Measurements from ENCODE around the gene CCDC127.
"Not testable (repeated sequence)": the region's sequence is repeated elsewhere in the genome, so short reads cannot be mapped to it uniquely, and the experiment has no call there.

The CCDC127 gene

DNA sequence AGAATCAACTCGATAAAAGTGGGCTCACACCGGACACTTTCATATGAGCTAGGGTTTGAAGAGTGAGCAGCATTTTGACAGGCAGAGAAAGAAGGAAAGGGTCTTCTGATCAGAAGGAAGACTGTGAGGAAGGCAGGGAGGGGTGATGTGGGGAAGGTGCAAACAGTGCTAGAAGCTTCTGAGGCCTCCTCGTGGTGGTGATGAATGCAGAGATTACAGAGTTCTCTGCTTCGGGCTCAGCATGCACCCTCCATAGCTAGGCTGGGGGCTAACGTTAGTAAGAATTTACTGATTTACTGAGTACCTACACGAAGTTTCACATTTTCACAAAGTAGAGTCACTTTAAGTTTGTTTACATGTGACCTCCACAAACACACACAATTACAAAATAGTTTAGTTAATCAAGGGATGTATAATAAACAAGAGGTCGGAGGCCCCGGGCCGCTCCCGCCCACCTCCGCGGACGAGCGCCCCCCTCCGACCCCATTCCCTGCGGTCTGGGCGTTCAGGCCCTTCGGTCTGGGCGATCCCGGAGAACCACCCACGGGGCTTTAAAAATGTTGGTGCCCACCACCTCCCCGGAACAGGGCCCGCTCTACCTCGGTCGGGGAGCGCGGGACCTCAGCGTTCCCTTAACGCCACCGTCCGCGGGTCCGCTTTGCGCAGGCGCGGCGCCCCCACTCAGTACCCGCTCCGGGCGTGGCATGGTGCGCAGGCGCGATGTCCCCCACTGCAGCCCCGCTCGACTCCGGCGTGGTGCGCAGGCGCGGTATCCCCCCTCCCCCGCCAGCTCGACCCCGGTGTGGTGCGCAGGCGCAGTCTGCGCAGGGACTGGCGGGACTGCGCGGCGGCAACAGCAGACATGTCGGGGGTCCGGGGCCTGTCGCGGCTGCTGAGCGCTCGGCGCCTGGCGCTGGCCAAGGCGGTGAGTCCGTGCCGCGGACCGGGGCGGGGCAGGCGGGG lies at the start of gene CCDC127, which contains the start of gene SDHA:
Gene CCDC127 (minus strand): TSS at position 660 of the 963 bp plus-strand sequence. CDS start 1,304 bp downstream, outside the sequence.
Gene SDHA (plus strand): TSS at position 827 of the 963 bp plus-strand sequence. CDS start 36 bp downstream, at position 863.
- DNase-seq: peak; percentile 97

DNA sequence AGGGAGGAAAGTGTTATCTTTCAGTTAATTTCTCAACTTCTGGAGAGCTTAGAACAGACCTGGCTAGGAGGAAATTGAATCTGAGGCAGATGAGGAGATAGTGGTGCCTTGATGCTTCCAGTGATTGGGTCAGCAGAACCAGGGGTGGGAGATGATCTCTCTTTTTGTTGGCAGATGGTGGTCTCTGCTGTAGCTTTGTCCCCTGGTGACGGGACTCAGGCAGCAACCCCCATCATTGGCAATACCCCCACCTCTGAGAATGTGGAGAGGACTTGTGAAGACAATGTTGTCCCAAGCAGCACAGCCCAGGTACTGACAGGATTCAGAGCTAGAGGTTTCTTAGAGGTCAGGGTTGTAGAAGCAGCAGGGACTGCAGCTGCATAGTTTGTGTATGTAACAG lies 49.8 kb upstream of the CCDC127 start:
- no peak for DNase-seq

DNA sequence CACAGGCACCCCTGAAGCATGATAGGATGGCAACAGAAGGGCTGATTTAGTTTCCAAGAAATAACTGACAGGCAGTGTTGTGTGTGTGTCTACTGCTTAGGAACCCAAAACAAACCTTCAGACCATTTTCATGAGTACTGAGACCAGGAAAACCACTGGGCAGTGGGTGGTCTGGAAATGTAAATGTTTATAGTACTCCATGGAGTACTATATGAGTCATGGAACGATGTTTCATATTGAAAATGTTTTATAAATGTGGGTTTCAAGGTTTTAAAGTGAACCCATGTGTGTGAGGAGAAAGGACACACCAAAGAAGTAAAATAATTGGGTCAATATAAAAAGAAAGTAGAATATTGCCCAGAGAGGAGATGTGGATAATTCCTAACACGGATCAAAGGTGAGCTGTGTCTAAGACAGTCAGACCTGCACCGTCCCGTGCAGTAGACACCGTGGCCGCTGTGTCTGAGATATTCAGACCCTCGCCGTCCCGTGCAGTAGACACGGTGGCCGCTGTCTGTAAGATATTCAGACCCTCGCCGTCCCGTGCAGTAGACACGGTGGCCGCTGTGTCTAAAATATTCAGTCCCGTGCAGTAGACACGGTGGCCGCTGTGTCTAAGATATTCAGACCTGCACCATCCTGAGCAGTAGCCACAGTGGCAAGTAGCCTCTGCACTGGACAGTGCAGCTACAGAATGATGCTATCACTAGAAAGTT lies 48.5 kb upstream of the CCDC127 start:
- DNase-seq: not testable (repeated sequence)

GRCh38 chr5:264338-264737 lies 46.4 kb upstream of the CCDC127 start:
- no peak for DNase-seq

DNA sequence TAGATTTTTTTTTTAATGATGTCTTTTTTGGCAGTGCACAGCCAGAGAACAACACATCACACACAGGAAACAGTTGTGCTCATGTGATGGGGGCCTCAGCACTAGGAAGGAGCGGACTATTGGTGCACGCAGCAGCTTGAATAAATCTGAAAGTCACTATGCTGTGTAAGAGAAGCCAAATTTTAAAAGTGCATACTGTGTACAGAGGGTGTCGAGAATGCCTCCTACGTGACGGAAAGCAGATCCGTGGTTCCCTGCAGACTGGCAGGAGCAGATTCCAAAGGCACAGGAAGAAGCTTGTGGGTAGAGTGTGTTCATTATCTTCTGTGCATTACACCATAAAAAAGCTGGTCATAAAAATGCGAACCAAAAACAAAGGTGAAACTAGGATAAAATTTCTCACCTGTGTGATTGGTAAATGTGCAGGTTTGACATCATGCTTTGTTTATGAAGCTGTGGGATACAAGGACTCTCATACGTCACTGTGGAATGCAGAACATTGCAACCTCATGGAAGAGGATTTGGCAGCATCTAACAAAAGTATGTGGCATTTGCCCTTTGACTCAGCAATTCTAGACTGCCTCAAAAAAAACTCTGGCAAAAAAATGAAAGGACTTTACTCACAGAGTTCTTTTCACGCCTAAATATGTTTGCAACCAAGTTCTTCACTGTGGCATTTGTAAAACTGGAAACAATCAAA lies 45.5 kb upstream of the CCDC127 start:
- not testable (repeated sequence) for DNase-seq

DNA sequence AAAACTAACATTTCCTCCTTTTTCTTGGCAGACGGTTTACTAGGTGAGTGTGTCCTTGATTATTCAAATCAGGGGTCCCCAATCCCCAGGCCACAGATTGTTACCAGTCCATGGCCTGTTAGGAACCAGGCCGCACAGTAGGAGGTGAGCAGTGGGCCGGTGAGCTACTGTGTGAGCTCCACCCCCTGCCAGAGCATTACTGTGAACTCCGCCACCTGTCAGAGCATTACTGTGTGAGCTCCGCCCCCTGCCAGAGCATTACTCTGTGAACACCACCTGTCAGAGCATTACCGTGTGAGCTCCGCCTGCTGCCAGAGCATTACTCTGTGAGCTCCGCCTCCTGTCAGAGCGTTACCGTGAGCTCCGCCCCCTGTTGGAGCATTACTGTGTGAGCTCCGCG lies 39.2 kb upstream of the CCDC127 start:
- DNase-seq: no peak

DNA sequence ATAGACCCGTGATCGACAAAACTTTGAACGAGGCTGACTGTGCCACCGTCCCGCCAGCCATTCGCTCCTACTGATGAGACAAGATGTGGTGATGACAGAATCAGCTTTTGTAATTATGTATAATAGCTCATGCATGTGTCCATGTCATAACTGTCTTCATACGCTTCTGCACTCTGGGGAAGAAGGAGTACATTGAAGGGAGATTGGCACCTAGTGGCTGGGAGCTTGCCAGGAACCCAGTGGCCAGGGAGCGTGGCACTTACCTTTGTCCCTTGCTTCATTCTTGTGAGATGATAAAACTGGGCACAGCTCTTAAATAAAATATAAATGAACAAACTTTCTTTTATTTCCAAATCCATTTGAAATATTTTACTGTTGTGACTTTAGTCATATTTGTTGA lies 38.4 kb upstream of the CCDC127 start:
- not testable (repeated sequence) for DNase-seq

GRCh38 chr5:255116-255515 lies 37.2 kb upstream of the CCDC127 start:
- DNase-seq: not testable (repeated sequence)

DNA sequence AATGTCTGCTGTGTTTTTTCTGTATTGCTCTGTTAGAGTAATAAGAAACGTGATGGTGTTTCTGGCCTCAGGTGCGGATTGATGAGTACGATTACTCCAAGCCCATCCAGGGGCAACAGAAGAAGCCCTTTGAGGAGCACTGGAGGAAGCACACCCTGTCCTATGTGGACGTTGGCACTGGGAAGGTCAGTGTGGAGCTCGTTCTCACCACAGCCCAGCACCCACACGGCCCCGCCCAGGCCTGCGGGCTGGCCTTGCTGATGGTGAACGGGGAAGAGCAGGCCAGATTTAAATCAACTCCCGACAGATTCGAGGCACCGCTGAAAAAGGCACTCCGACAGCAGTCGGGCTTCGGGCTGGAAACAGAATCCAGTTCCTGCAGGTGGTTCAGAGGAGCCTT lies 36.4 kb upstream of the CCDC127 start:
- DNase-seq: not testable (repeated sequence)

DNA sequence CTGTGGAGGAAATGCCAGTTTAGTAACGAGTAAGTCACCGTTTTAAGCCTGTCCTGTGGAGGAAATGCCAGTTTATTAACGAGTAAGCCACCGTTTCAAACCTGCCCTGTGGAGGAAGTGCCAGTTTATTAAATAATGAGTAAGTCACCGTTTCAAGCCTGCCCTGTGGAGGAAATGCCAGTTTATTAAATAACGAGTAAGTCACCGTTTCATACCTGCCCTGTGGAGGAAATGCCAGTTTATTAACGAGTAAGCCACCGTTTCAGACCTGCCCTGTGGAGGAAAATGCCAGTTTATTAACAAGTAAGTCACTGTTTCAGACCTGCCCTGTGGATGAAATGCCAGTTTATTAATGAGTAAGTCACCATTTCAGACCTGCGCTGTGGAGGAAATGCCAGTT lies 34.6 kb upstream of the CCDC127 start:
- no peak for DNase-seq

GRCh38 chr5:251975-252374 lies 34.0 kb upstream of the CCDC127 start:
- DNase-seq: not testable (repeated sequence)

GRCh38 chr5:251538-251937 lies 33.6 kb upstream of the CCDC127 start:
- not testable (repeated sequence) for DNase-seq

DNA sequence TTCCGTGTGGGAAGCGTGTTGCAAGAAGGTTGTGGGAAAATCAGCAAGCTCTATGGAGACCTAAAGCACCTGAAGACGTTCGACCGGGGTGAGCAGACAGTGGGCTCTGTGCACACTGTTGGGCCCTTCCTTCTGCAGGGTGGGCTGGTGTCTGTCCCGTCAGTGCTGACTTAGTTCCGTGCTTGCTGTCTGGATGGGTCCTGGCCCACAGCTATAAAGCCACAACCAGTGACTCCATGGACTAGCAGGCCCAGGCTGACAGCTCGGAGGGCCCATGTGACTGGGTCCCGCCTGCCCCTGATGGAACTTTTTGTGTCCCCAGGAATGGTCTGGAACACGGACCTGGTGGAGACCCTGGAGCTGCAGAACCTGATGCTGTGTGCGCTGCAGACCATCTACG lies 33.1 kb upstream of the CCDC127 start:
- DNase-seq: not testable (repeated sequence)

DNA sequence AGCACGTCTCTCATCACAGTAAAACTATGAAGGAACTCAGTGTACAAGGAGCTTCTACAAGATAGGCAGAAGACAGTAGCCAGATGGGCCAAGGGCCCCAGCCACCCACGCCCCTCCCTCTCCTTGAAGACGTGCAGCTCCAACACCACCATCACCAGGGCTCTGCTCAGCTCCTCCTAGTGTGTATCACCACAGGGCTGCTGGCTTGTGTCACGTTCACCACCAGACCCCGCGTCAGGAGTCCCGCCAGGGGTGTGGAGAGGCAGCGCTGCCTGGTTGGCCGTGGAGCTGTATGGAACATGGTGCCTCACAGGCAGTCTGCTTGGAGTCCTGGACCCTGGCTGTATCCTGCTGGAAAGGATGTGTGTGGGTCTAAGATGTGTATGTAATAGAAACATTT lies 32.4 kb upstream of the CCDC127 start:
- not testable (repeated sequence) for DNase-seq

- DNase-seq: not testable (repeated sequence)
These were observed 27.8 kb upstream of the CCDC127 start for GRCh38 chr5:245717-246116.

- not testable (repeated sequence) for DNase-seq
These were observed 25.9 kb upstream of the CCDC127 start for GRCh38 chr5:243683-244367.

DNA sequence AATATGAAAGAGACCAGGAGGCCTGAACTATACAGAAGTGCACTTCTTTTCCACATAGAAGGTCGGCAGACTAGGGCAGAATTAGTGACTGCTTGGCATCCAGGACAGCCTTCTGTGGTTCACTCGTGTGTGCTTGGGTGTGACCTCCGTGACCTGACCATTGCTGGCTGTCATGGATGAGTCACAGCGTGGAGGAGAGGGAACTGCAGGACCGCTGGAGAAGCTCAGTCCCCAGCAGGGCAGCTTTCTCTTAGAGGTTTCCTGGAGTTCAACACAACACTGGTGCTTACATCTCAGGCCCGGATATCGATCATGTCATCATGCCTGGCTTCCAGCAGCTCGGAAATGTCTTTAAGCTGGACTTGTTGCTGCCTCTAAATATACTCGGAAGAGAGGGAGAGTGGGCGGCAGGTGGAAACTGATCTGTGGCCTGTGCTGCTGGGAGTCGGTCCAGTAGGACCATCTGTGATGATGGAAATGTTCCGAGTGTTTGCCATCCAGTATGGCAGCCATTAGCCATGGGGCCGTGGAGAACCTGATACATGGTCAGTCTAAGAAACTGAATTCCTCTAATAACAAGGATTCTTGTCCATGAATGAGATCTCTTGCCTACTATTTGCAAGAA lies 23.2 kb upstream of the CCDC127 start:
- DNase-seq: not testable (repeated sequence)

GRCh38 chr5:240550-240949 lies 22.6 kb upstream of the CCDC127 start:
- not testable (repeated sequence) for DNase-seq

GRCh38 chr5:237931-238330 lies 20.0 kb upstream of the CCDC127 start:
- not testable (repeated sequence) for DNase-seq

GRCh38 chr5:235527-235926 lies 17.6 kb upstream of the CCDC127 start:
- DNase-seq: not testable (repeated sequence)

GRCh38 chr5:234450-234849 lies 16.5 kb upstream of the CCDC127 start:
- no peak for DNase-seq

- not testable (repeated sequence) for DNase-seq
These were observed 15.5 kb upstream of the CCDC127 start for GRCh38 chr5:233426-233825.
